Suprapubic skin (tissue), 4 donors: Measurements from ENCODE around the gene VRK3. TPM values are rescaled to one million over a fixed set of nuclear protein-coding genes. Genes with fewer than 3 reads are reported as not detected.
"Not testable (repeated sequence)": the region's sequence is repeated elsewhere in the genome, so short reads cannot be mapped to it uniquely, and the experiment has no call there.

ENCODE experiments used
- DNase-seq, 2 donors: peaks; one replicate each; pipeline ENCODE4 v3.0.0-alpha.2; 2019; ENCODE audit warnings: low spot score in 2 of 2
- H3K27ac ChIP-seq: fragments of 200-600 bp; sonication (generic); one replicate; pipeline ENCODE4 v1.5.1; 2019
- H3K27me3 ChIP-seq: fragments of 200-600 bp; sonication (generic); one replicate; pipeline ENCODE4 v1.5.1; 2019
- H3K36me3 ChIP-seq: fragments of 200-600 bp; sonication (generic); one replicate; pipeline ENCODE4 v1.5.1; 2019
- H3K4me1 ChIP-seq: fragments of 200-600 bp; sonication (generic); one replicate; pipeline ENCODE4 v1.5.1; 2019
- H3K4me3 ChIP-seq: fragments of 200-600 bp; sonication (generic); one replicate; pipeline ENCODE4 v1.5.1; 2019; ENCODE audit warnings: mild to moderate bottlenecking
- H3K9me3 ChIP-seq: fragments of 200-600 bp; sonication (generic); one replicate; pipeline ENCODE4 v1.5.1; 2019
- CTCF ChIP-seq, 2 donors: fragments of 200-600 bp in 1 of 2; fragments of 450-650 bp in 1 of 2; sonication (generic) in 1 of 2; IDR thresholded peaks; one replicate each; pipeline ENCODE4 v1.5.1; 2016 to 2019; ENCODE audit warnings: antibody characterized with exemption in 2 of 2, mild to moderate bottlenecking in 1 of 2, moderate library complexity in 1 of 2
- EP300 ChIP-seq: sonication (generic); formaldehyde crosslinking; IDR thresholded peaks from one replicate; pipeline ENCODE4 v1.6.1; 2017; ENCODE audit warnings: antibody characterized with exemption
- POLR2A ChIP-seq, 2 donors: fragments of 450-650 bp; IDR thresholded peaks; one replicate each; pipeline ENCODE4 v1.6.1; 2017; ENCODE audit warnings: antibody characterized with exemption in 2 of 2, mild to moderate bottlenecking in 2 of 2, moderate library complexity in 2 of 2
- POLR2AphosphoS5 ChIP-seq, 3 donors: sonication (generic); formaldehyde crosslinking; IDR thresholded peaks; one replicate each; pipeline ENCODE4 v1.6.1; 2017; ENCODE audit warnings: antibody characterized with exemption in 3 of 3
- WGBS: methylation state at CpG from one replicate; pipeline ENCODE4 v1.1.5; 2018; 5-methylcytosine and 5-hydroxymethylcytosine counted together
- total RNA-seq, 4 donors: library from RNA; depleted of rRNA; stranded (reverse); fragments of >200 nt; gene quantifications; one replicate each; pipeline ENCODE4 v1.1.0, GENCODE V29; 2016

Gene VRK3
- total RNA-seq, 4 donors from 2014 or later = 21.8 to 53.6 (median 35.8) TPM

GRCh38 chr19:49976496-49976895, 48.7 kb downstream of the VRK3 start:
- TF ChIP-seq POLR2AphosphoS5 (IDR thresholded peaks at IDR 0.05) (no peak), EP300 (no peak), CTCF (IDR thresholded peaks at IDR 0.05) (no peak), POLR2A (IDR thresholded peaks at IDR 0.05) (no peak)
- no peaks in the 10 kb centered on the region for H3K4me1 ChIP-seq
- H3K9me3 ChIP-seq = no peaks in the 10 kb centered on the region
- peaks cover 60% of the 10 kb centered on the region for H3K36me3 ChIP-seq
- 83% methylated on average over 3 of the region's 3 CpGs for WGBS
- peaks cover 4% of the 10 kb centered on the region for H3K27me3 ChIP-seq
- H3K4me3 ChIP-seq = no peak overlapping the region
- DNase-seq = no peak
- H3K27ac ChIP-seq = no peak overlapping the region

- no peak overlapping the region for H3K27ac ChIP-seq
- peaks cover 46% of the 10 kb centered on the region for H3K36me3 ChIP-seq
- H3K4me3 ChIP-seq = no peak overlapping the region
- peaks cover 4% of the 10 kb centered on the region for H3K27me3 ChIP-seq
- no peaks in the 10 kb centered on the region for H3K4me1 ChIP-seq
- H3K9me3 ChIP-seq = no peaks in the 10 kb centered on the region
- no peak for DNase-seq
- 86% methylated on average over 5 of the region's 7 CpGs for WGBS
- TF ChIP-seq POLR2A (IDR thresholded peaks at IDR 0.05) (no peak), POLR2AphosphoS5 (IDR thresholded peaks at IDR 0.05) (no peak), CTCF (IDR thresholded peaks at IDR 0.05) (no peak), EP300 (no peak)
These were observed 50.1 kb downstream of the VRK3 start for GRCh38 chr19:49975051-49975450.

- no peak for DNase-seq
- H3K27ac ChIP-seq = no peak overlapping the region
- no peak overlapping the region for H3K4me3 ChIP-seq
- no peaks in the 10 kb centered on the region for H3K4me1 ChIP-seq
- peaks cover 8% of the 10 kb centered on the region for H3K27me3 ChIP-seq
- no peaks in the 10 kb centered on the region for H3K9me3 ChIP-seq
- H3K36me3 ChIP-seq = peaks cover 38% of the 10 kb centered on the region
- 88% methylated on average over 18 of the region's 18 CpGs for WGBS
- TF ChIP-seq CTCF (IDR thresholded peaks at IDR 0.05) = no peak
- TF ChIP-seq POLR2A (IDR thresholded peaks at IDR 0.05) = no peak
- no peak for TF ChIP-seq EP300
- no peak for TF ChIP-seq POLR2AphosphoS5 (IDR thresholded peaks at IDR 0.05)
These were observed 51.2 kb downstream of the VRK3 start for GRCh38 chr19:49973987-49974386.

- no peak for DNase-seq
- Histone ChIP-seq H3K27ac (no peak overlapping the region), H3K4me1 (no peaks in the 10 kb centered on the region), H3K9me3 (no peaks in the 10 kb centered on the region), H3K4me3 (no peak overlapping the region), H3K36me3 (peaks cover 27% of the 10 kb centered on the region), H3K27me3 (peaks cover 16% of the 10 kb centered on the region)
- no peak for TF ChIP-seq EP300
- no peak for TF ChIP-seq POLR2AphosphoS5 (IDR thresholded peaks at IDR 0.05)
- no peak for TF ChIP-seq CTCF (IDR thresholded peaks at IDR 0.05)
- TF ChIP-seq POLR2A (IDR thresholded peaks at IDR 0.05) = no peak
- WGBS = 89% methylated on average over 6 of the region's 6 CpGs
These were observed 52.3 kb downstream of the VRK3 start for GRCh38 chr19:49972841-49973240.

GRCh38 chr19:49971991-49972411, 53.2 kb downstream of the VRK3 start:
- WGBS = 60% methylated on average over 2 of the region's 12 CpGs
- no peak for DNase-seq
- Histone ChIP-seq H3K9me3 (no peaks in the 10 kb centered on the region), H3K36me3 (peaks cover 18% of the 10 kb centered on the region), H3K4me1 (no peaks in the 10 kb centered on the region), H3K27ac (no peak overlapping the region), H3K4me3 (no peak overlapping the region), H3K27me3 (peaks cover 16% of the 10 kb centered on the region)
- TF ChIP-seq EP300 = no peak

GRCh38 chr19:49969355-49969754, 55.8 kb downstream of the VRK3 start:
- H3K4me1 ChIP-seq, H3K27ac ChIP-seq, H3K36me3 ChIP-seq, H3K4me3 ChIP-seq, H3K9me3 ChIP-seq, DNase-seq: not testable (repeated sequence)
- H3K27me3 ChIP-seq = peaks cover 18% of the 10 kb centered on the region
- WGBS = 20% methylated on average over 1 of the region's 9 CpGs
